BLaER1 treated with 17β-estradiol and CSF1 and Interleukin-3, amounts not matched to agents 10 nM and 100 nM (cell line): ENCODE data around the gene INPP5A.

Source experiments
- H3K27ac ChIP-seq, 11 experiments: shearing (Covaris generic); formaldehyde crosslinking; 2 replicates each; pipeline ENCODE4 v1.8.1; 2022
- H3K27me3 ChIP-seq, 11 experiments: shearing (Covaris generic); formaldehyde crosslinking; 2 replicates each; pipeline ENCODE4 v1.8.1; 2022
- H3K36me3 ChIP-seq, 11 experiments: shearing (Covaris generic); formaldehyde crosslinking; 2 replicates each; pipeline ENCODE4 v1.8.1; 2022
- H3K4me1 ChIP-seq, 10 experiments: shearing (Covaris generic); formaldehyde crosslinking; 2 replicates each; pipeline ENCODE4 v1.8.1; 2022
- H3K4me2 ChIP-seq, 11 experiments: shearing (Covaris generic); formaldehyde crosslinking; 2 replicates each; pipeline ENCODE4 v1.8.1; 2022
- H3K4me3 ChIP-seq, 10 experiments: shearing (Covaris generic); formaldehyde crosslinking; 2 replicates each; pipeline ENCODE4 v1.8.1; 2022
- H3K9ac ChIP-seq, 11 experiments: shearing (Covaris generic); formaldehyde crosslinking; 2 replicates each; pipeline ENCODE4 v1.8.1; 2022
- H3K9me3 ChIP-seq, 11 experiments: shearing (Covaris generic); formaldehyde crosslinking; replicated peaks in 1 of 11; 2 replicates each; pipeline ENCODE4 v1.8.1; 2022
- H4K20me1 ChIP-seq, 11 experiments: shearing (Covaris generic); formaldehyde crosslinking; 2 replicates each; pipeline ENCODE4 v1.8.1; 2022
- Cebpa-rat ChIP-seq, 11 experiments: shearing (Covaris generic); IDR thresholded peaks; 2 replicates each; pipeline ENCODE4 v1.8.1; 2022

INPP5A gene

DNA sequence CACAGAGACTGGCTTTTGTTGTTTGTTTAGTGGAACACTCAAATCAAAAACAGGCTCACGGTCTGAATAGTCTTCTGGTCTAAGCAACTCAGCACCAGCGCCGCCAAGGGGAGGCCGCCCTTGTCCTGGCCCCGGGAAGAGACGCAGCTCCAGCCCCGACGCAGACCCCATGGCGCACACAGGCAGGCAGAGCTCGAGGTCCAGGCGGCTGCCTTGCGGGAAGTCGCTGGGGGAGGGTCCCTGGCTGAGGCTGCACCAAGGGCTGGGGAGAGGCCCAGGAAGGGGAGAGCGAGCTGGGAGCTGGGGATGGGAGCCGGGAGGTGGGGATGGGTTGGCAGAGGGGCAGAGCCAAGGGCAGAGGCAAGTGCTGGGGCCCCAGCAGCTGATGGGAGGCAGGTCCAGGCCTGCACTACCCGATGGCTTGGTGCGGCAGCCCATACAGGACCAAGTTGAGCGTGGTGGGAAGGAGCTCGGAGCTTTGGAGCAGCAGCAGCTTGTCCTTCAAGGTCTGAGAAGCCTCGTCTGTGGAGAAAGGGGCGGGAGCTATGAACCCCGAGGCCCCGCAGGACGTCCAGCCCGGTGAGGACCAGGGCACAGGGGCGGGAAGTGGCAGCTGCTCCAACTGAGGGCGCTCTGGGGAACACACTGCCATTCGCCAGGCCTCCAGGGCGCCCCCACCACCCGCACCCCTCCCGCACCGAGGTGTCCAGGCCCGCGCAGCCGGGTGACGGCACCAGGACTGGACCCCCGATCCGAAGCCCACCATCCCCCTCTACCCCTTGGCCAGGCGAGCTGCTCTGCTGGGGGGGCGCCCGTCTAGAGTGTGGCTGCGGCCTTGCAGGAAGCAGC, 271.0 kb downstream of the INPP5A start:
- Histone ChIP-seq H3K27ac (no peak overlapping the region), H3K4me3 (no peak overlapping the region), H3K9me3 (no peaks in the 10 kb centered on the region), H3K9ac (no peak overlapping the region), H3K4me2 (no peak overlapping the region), H3K36me3 (no peaks in the 10 kb centered on the region), H4K20me1 (peaks cover 0 to 17% (median 0%) of the 10 kb centered on the region in 11 experiments; a peak in 1 of 22 replicates), H3K27me3 (no peaks in the 10 kb centered on the region), H3K4me1 (peaks cover 0 to 24% (median 18%) of the 10 kb centered on the region in 10 experiments; a peak in 15 of 20 replicates)
- TF ChIP-seq Cebpa-rat (IDR thresholded peaks at IDR 0.05), result no peak

DNA sequence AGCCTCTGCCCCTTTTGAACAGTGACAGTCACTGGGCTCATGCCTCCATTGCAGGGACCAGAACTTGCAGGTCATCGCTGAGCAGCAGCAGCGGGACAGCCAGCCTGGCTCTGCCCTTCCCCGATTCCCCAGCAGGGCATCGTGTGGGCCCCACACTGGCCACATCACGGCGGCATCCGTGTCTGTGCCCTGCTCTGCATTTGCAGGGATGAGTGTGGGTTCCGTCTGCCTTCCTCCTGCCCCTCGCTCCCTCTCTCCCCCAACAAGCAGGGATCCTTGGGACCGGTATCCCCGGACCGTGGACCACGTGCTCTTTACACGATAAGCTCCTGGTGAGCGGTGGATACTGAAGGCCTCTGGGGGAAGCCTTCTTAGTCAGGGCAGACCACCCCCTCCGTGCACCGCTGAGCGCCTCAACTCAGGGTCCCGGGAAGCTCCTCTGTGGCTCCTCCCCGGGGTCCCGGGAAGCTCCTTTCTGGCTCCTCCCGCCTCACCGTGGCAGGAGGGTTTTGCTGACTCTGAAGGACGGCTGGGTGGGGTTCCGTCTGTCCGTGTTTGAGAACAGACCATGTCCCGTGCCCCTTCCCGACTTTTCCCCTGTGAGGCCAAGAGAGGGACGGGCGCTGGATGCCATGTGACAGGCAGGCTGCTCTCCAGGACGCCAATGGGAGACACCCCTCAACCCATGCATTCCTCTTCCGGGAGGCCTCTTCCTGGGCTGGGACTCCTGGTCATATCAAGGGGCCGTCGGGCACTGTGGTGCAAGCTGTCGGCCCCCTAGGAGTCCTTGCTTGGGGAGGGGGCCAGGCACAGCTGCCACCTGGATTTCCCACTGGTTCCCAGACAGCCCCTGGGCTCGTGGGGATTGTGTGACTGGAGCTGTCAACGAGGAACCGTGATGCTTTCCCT, 271.9 kb downstream of the INPP5A start:
- Histone ChIP-seq H3K27ac (no peak overlapping the region), H3K9ac (no peak overlapping the region)

DNA sequence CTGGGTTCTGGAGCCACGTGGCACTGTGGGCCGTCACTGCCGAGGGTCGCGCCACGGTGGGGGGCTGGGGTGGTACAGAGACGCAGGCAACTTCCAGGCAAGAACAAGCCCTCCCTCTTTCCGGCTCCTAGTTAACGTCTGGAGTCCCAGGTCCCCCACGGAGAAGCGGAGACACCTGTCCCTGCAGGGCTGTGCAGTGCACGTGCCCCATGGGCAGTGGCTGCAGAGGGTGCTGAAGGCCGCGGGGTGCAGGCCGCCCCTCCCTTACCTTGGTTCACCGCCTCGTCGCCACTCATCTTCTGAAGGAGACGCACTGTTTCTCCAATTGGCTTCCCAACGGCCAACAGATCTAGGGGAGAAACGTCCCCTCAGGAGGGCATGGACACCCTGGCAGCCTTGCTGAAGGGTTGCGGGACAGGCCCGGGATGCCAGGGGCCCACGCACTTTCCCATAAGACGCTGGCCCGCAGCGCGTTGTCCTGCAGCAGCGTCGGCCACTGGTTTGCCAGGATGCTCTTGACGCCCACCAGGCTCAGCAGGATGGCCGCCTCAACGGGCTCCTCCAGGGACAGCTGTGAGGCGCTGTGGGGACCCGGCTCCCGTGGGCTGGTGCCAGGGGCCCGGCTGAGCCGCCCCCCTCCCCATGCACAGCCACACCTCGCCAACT, 272.7 kb downstream of the INPP5A start:
- H3K4me2 ChIP-seq, result no peak overlapping the region
- H3K9ac ChIP-seq, result no peak overlapping the region
- H3K9me3 ChIP-seq, result no peaks in the 10 kb centered on the region
- no peaks in the 10 kb centered on the region for H3K36me3 ChIP-seq
- no peak for TF ChIP-seq Cebpa-rat (IDR thresholded peaks at IDR 0.05)
- no peak overlapping the region for H3K27ac ChIP-seq
- no peak overlapping the region for H3K4me3 ChIP-seq
- peaks cover 0 to 33% (median 20%) of the 10 kb centered on the region in 10 experiments; a peak in 15 of 20 replicates for H3K4me1 ChIP-seq
- H3K27me3 ChIP-seq, result no peaks in the 10 kb centered on the region
- peaks cover 0 to 21% (median 0%) of the 10 kb centered on the region in 11 experiments; a peak in 2 of 22 replicates for H4K20me1 ChIP-seq

More for the DNA sequence above, 271.9 kb downstream of the INPP5A start:
- Histone ChIP-seq H4K20me1 (peaks cover 0 to 21% (median 0%) of the 10 kb centered on the region in 11 experiments; a peak in 2 of 22 replicates), H3K27me3 (no peaks in the 10 kb centered on the region), H3K4me1 (peaks cover 0 to 32% (median 21%) of the 10 kb centered on the region in 10 experiments; a peak in 15 of 20 replicates), H3K36me3 (no peaks in the 10 kb centered on the region), H3K4me2 (no peak overlapping the region), H3K9me3 (no peaks in the 10 kb centered on the region), H3K4me3 (no peak overlapping the region)
- TF ChIP-seq Cebpa-rat (IDR thresholded peaks at IDR 0.05), result no peak

DNA sequence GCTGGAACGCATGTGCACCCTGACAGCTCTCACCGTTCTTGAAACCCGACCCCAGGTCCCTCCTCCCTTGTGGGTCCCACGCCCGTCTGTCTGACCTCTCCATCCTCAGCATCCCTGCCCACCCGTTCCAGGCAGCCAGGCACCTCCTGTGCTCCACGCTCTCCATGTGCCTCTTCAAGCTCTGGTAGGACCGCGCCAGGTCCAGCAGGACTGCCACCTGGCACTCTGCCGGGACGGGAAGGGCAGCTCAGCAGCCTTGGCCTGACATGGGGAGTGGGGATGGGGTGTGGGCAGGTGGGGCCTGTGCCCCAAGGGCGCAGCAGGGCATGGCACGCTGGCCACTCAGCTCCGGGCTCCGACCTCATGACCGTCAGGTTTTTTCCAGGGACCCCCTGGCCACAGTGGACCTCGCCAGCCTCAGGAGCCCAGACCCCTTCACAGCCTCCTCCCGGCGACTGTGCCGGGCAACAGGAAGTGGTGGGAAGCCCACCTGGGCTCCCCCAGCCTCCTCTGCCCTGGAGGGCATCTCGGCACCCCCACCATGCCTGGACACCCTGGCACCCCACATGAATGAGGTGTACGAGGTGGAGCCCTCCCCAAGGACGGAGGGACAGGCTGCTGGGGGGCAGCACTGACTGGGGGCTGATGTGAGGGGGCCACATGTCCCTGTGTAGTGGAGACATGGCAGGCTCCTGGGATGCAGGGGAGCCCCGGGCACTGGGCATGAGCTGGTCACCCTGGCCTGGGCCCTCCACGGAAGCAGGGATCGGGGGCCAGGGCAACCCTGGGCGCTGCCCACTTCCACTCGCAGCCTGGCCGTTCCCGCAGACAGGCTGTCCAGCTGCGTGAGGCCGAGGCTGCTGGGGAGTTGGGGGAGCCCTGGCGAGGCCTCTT, 273.5 kb downstream of the INPP5A start:
- no peak for TF ChIP-seq Cebpa-rat (IDR thresholded peaks at IDR 0.05)
- H3K4me1 ChIP-seq, result peaks cover 0 to 33% (median 20%) of the 10 kb centered on the region in 10 experiments; a peak in 13 of 20 replicates
- no peak overlapping the region for H3K4me3 ChIP-seq
- H3K9ac ChIP-seq, result no peak overlapping the region
- H3K9me3 ChIP-seq, result no peaks in the 10 kb centered on the region
- peaks cover 0 to 21% (median 0%) of the 10 kb centered on the region in 11 experiments; a peak in 2 of 22 replicates for H4K20me1 ChIP-seq
- H3K4me2 ChIP-seq, result no peak overlapping the region
- no peak overlapping the region for H3K27ac ChIP-seq
- no peaks in the 10 kb centered on the region for H3K27me3 ChIP-seq
- H3K36me3 ChIP-seq, result no peaks in the 10 kb centered on the region

DNA sequence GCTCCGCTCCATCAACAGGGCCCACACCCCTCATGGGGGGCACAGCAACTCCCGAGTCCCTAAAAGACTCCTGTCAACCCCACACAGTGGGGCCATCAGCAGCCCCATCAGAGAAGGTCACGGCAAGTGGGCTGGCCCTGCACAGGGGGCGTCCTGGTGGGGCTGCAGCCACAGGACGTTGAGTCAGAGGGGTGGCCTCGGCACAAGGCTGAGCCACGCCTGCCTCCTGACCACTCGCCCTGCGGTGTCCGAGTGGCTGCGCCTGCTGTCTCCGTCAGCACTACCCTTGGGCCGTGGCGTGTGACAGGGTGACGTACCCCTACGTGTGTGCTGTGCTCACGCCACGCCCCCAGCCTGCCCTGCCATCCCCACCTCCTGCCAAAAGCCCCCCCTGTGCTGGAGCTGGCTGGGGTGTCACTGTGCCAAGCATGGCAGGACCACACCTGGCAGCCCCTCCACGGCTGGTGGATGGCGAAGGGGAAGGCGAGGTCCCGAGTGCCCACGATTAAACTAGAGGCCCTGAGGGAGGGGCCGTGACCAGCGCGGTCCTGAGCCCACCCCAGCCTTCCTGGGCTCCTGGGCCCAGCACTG, 274.4 kb downstream of the INPP5A start:
- H3K27me3 ChIP-seq, result no peaks in the 10 kb centered on the region
- no peak for TF ChIP-seq Cebpa-rat (IDR thresholded peaks at IDR 0.05)
- peaks cover 0 to 4% (median 0%) of the 10 kb centered on the region in 11 experiments; a peak in 2 of 22 replicates for H3K9me3 ChIP-seq
- H3K4me1 ChIP-seq, result peaks cover 0 to 33% (median 21%) of the 10 kb centered on the region in 10 experiments; a peak in 12 of 20 replicates
- no peaks in the 10 kb centered on the region for H3K36me3 ChIP-seq
- H4K20me1 ChIP-seq, result peaks cover 0 to 21% (median 0%) of the 10 kb centered on the region in 11 experiments; a peak in 2 of 22 replicates
- H3K27ac ChIP-seq, result no peak overlapping the region
- H3K4me3 ChIP-seq, result no peak overlapping the region
- no peak overlapping the region for H3K9ac ChIP-seq
- H3K4me2 ChIP-seq, result no peak overlapping the region

DNA sequence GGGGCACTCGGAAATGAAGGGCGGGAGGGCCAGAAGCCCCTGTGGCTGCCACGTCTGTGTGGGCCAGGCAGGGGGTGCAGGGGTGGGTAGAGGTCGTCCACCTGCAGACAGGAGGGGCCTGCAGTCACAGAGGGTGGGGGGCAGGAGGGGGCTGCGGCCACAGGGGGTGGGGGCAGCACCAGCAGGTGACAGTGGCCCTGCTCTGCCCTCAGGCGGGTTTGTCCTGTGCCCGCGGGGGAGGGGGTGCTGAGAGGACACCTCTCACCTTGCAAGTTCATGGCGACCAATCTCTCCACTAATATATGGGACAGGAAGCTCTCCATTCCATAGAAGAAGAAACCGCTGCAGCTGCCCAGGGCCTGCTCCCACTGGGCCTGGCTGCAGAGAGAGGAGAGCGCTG, 274.9 kb downstream of the INPP5A start:
- Histone ChIP-seq H3K9ac (no peak overlapping the region), H3K4me3 (no peak overlapping the region), H3K9me3 (peaks cover 0 to 6% (median under 1%) of the 10 kb centered on the region in 11 experiments; a peak in 6 of 22 replicates), H3K4me1 (peaks cover 0 to 33% (median 21%) of the 10 kb centered on the region in 10 experiments; a peak in 12 of 20 replicates), H3K36me3 (no peaks in the 10 kb centered on the region), H3K27ac (no peak overlapping the region), H4K20me1 (peaks cover 0 to 21% (median 0%) of the 10 kb centered on the region in 11 experiments; a peak in 2 of 22 replicates), H3K4me2 (no peak overlapping the region), H3K27me3 (no peaks in the 10 kb centered on the region)
- no peak for TF ChIP-seq Cebpa-rat (IDR thresholded peaks at IDR 0.05)

DNA sequence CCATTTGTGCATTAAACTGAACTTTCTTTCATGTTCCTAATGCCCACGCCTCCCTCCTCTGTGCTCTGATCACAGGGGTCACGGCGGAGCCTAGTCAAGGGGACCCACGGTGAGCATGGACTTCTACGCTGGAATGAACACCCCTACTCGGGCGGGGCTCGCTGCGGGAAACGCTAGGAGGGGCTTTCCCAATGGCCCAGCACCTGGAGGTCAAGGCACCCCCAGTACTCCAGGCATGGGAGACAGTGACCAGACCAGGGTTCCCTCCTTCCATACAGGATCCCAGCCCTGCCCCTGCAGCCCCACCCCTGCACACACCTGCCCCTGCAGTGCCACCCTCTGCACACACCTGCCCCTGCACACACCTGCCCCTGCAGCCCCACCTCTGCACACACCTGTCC, 275.4 kb downstream of the INPP5A start:
- no peaks in the 10 kb centered on the region for H3K36me3 ChIP-seq
- peaks cover 0 to 11% (median 6%) of the 10 kb centered on the region in 11 experiments; a peak in 7 of 22 replicates for H3K9me3 ChIP-seq
- no peak for TF ChIP-seq Cebpa-rat (IDR thresholded peaks at IDR 0.05)

More for the DNA sequence above, 275.4 kb downstream of the INPP5A start:
- Histone ChIP-seq H4K20me1 (peaks cover 0 to 21% (median 0%) of the 10 kb centered on the region in 11 experiments; a peak in 2 of 22 replicates), H3K27me3 (no peaks in the 10 kb centered on the region), H3K9ac (no peak overlapping the region), H3K4me1 (peaks cover 0 to 33% (median 21%) of the 10 kb centered on the region in 10 experiments; a peak in 12 of 20 replicates), H3K27ac (no peak overlapping the region), H3K4me2 (no peak overlapping the region), H3K4me3 (no peak overlapping the region)
